Retina (tissue), 1 donor: ENCODE data around the gene CELA2B.
"Not testable (repeated sequence)": the region's sequence is repeated elsewhere in the genome, so short reads cannot be mapped to it uniquely, and the experiment has no call there.

ENCODE experiments used
- DNase-seq: peaks from one replicate; pipeline ENCODE4 v3.0.0-alpha.2; 2016

The CELA2B gene

DNA sequence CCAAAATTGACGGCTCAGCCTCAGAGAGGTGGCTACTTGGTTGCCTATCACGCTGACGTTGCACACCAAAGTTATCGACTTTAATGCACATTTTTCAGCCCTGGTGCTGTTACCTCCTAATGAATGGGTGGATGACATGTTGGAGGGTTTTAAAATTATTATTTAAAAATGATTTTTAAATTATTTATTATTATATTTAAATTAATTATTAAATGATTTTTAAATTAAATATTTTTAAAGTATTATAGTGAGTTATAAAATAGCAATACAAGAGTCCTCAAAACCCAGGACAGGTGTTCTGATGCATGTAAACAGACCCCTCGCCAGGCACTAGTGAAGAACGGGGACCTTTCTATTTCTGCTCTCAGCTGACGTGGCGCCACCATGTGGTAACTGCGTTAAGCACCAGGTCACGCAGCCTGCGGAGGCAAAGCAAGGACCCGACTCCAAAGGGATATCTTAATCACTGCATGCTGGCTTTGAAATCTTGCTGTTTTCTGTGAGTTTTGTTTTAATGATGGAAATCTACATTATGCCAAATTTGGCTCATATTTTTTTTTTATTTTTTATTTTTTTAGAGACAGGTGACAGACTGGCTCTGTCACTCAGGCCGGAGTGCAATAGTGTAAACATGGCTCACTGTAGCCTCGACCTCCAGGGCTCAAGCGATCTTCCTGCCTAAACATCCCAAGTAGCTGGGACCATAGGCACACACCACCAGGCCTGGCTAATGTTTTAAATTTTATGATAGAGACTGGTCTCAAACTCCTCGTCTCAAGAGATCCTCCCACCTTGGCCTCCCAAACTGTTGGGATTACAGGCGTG lies 25.5 kb downstream of the CELA2B start:
- DNase-seq, result peak; percentile 63

DNA sequence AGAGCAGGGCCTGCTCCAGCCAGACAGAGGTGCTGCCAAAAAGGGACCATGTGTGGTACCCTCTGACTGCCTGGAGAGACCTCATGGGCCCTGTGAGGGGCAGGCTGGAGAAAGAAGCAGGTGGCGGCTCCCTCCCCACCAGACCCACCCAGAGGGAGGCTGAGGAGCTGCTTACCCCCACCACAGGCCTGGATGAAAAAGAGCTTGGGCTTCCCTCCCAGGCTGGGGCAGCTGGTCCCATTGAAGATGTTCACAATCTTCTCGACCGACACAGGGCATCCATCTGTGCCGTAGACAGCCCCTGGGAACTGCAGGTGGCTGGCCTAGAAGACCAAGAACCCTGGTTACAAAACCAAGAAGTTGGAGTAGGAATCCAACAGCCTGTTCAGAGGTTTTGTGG lies 28.5 kb downstream of the CELA2B start:
- no peak for DNase-seq

DNA sequence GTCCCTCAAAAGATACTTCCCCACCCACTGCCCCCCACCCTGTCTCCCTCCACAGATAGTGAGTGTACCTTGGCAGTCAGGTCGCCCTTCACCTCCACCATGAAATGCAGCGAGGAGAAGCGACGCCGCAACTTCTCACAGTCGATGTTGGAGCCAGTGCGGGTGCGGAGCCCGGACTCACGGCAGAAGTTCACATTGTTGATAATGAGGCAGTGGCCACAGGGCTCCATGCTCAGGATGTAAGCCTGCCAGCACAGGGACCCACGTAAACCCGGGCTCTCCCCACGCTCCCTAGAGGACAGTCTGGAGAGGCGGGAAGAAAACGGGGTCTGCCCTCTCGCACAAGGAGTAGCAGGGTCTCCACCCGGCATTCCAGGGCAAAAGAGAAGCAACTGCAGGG lies 30.9 kb downstream of the CELA2B start:
- DNase-seq, result no peak

DNA sequence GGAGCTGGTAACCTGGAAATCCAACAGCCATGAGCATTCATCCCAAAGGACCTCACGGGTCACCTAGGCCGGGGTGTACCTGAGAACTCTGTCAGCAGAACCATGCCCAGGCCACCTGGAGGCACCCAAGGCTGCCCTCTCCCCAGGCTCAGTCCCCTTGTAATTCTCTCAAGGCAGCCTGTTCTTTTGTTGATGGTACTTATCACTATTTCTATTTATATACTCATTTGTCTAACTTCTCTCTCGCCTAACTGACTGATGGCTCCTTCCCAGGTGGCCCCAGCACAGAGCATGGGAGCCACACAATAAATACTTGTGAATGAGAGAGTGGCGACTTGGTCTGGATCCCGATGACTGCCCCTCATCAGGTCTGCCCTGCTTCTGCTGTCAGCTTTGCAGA lies 31.4 kb downstream of the CELA2B start:
- no peak for DNase-seq

DNA sequence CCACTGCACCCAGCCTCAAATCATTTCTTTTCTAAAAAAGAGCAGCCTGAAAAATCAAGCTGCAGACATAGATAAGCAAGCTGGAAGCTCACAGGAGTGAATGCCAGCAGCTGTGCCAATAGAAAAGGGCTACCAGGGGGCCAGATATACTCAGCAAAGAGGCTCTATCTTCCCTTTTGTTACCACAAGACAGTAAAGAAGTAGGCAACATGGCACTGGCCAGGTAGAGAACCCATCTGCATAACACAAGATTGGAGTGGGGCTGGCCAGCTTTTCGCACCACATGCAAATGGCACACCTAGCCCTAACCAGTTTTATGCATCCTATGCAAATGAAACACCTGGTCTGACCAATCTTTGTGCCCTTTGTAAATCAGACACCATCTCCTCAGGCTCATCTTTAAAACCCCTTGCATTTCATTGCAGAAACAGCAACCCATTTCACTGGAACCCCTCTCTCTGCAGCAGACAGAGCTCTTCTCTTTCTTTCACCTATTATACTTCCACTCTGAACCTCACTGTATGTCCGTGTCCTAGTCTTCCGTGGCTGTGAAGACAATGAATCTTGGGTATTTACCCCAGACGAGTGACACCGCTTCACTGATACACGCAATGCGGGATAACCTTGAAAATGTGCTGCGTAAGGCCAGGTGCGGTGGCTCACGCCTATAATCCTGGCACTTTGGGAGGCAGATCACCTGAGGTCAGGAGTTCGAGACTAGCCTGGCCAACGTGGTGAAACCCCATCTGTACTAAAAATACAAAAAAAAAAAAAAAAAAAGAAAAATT lies 33.0 kb downstream of the CELA2B start:
- DNase-seq, result no peak

DNA sequence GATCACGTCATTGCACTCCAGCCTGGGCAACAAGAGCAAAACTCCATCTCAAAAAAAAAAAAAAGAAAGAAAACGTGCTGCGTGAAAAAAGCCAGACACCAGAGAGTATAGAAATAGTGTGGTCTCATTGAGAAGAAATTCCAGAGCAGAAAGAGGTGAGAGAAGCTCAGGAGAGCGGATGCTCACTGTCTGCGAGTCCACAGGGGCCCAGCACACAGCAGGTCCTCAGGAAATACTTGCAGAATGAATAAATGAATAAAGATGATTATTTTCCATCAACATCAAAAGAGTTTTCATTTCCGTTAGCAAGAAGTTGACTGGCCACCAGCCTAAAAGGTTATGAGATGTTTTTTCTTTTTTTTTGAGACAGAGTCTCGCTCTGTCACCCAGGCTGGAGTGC lies 33.7 kb downstream of the CELA2B start:
- no peak for DNase-seq

DNA sequence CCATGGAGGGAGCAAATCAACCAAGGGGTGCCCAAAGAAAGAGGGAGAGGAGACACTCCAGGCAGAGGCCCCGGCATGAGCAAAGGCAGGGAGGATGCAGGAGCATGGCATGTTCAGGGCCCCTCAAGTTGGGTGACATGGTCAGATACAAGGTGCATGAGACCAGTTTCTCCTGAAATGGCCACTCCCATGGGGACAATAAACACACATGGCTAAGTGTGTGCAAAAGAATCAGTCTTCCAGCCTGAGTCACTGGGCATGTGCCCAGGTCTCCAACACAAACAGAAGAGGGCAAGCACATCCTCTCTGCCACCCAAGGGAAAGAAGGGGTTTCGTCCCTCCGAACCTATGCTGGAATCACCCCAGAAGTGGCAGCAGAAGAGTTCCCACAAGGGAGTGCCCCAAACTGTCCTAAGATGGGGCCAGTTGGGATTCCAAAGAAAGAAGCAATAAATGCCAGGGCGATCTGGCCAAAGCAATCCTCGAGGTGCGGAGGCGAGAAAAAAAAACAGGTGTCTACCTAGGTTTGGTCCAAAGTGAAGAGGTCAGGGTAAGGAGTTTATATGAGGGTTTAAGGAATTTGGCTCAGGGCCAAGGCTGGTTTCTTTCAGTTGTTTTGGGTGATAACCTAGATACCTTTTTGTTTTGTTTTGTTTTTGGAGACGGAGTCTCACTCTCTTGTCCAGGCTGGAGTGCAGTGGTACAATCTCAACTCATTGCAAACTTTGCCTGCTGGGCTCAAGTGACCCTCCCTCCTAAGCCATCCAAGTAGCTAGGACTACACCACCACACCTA lies 34.9 kb downstream of the CELA2B start:
- no peak for DNase-seq

DNA sequence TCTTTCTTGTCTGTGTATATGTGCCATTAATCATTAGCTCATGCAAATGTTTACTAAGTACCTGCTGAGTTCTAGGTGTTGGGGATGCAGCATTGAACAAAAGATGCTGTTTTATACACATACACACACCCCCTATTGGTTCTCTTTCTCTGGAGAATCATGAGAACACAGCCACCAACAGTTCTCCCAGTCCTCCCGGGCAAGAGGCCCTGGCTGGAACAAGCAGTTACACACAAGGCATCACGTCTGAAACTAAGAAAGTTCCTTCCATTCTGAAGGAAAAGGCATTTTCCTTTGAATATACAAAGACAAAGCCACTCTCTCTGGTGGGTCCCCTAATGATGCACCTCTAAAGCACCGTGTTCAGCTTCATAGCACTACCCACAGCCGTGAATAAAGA lies 37.3 kb downstream of the CELA2B start:
- no peak for DNase-seq

DNA sequence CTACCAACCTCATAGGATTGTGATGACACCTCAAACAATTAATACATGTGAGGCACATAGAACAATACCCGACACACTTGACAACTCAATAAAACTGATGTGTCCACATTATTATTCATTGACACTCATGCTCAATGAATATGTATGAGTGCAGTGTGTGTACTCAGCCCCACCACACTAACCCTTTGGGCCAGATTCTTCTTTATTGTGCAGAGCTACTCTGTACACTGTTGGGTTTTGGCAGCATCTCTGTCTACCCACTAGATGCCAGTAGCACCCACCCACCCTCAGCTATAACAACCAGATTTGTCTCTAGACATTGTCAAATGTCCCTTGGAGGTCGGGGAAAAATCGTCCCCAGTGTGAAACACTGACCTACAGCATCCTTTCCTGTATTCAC lies 38.0 kb downstream of the CELA2B start:
- no peak for DNase-seq

DNA sequence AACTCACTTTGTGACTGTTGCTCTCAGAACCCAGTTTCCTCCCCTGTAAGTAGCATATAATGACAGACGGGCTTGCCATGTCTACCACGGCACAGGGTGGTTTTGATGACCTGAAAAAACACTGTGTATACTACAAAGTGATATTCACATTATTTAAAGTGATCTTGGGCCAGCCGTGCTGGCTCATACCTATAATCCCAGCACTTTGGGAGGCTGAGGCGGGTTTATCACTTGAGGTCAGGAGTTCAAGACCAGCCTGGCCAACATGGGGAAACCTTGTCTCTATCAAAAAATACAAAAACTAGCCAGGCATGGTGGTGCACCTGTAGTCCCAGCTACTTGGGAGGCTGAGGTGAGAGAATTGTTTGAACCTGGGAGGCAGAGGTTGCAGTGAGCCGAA lies 38.7 kb downstream of the CELA2B start:
- DNase-seq, result not testable (repeated sequence)

DNA sequence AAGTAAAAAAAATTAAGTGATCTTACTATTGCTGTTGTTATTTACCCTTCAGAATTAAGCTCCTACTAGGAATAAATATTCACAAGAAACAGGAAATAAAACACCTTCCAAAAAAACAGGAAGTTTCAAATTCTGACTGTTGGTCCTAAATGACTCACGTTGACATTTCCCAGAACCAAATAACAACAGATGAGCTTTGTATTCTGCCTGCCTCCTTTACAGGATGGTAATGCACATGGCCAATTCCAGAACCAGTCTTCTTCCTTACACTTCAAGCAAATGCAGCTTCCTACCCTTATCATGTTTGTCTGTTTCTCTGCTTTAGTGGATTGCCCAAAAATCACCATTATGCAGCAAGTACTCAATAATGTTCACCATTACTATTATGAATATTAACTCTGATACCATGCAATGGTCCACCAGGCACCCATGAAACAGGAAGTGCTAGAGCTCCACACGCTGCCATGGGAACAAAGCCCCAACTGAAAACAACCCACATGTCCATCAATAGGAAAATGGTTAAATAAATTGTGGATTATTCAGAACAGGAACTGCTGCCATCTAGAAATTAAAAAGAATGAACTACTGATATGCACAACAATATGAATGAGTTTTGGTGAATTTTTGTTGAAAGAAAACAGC lies 39.2 kb downstream of the CELA2B start:
- DNase-seq, result no peak

DNA sequence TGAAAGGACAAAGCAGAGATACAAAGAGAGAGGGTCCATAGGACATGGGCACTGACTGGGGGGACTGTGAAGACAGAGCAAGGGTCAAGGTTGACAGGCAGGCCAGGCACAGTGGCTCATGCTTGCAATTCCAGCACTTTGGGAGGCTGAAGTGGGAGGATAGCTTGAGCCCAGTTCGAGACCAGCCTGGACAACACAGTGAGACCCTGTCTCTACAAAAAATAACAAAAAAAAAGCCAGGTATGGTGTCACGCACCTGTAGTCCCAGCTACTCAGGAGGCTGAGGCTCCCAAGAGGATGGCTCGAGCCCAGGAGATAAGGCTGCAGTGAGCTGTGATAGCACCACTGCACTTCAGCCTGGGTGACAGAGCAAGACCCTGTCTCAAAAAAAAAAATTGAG lies 43.7 kb downstream of the CELA2B start:
- no peak for DNase-seq

DNA sequence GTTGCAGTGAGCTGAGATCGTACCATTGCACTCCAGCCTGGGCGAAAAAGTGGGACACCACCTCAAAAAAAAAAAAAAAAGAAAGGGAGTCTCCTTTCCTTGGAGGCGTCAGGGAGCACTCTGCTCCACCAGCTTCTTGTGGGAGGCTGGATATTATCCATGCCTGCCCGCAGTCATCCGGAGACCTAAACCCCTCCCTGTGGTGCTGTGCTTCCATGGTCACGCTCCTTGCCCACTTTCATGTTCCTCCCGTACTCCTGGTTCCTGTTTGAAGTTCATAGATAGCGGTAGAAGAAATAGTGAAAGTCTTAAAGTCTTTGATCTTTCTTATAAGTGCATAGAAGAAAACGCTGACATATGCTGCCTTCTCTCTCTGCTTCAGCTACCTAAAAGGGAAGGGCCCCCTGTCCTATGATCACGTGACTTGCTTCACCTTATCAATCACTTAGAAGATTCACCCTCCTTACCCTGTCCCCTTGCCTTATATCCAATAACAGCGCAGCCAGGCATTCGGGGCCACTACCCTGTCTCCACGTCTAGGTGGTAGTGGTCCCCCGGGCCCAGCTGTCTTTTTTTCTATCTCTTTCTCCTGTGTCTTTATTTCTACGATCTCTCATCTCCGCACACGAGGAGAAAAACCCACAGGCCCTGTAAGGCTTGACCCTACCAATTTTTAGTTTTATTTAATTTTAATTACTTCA lies 45.5 kb downstream of the CELA2B start:
- DNase-seq, result not testable (repeated sequence)

DNA sequence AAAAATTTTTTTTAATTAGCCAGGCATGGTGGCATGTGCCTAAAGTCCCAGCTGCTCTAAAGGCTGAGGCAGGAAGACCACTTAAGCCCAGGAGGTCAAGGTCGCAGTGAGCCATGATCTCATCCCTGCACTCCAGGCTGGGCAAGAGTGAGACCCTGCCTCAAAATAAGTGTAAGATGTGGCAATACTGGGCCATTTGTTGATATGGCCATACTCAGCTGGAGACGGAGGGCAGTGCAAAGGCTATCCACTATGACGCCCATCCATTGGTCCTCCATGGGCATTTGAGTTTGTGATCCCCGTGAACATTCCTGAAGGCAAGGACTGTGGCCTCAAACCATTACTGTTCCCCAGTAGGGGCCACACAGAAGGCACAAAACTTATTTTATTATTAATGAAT lies 46.6 kb downstream of the CELA2B start:
- DNase-seq, result no peak

DNA sequence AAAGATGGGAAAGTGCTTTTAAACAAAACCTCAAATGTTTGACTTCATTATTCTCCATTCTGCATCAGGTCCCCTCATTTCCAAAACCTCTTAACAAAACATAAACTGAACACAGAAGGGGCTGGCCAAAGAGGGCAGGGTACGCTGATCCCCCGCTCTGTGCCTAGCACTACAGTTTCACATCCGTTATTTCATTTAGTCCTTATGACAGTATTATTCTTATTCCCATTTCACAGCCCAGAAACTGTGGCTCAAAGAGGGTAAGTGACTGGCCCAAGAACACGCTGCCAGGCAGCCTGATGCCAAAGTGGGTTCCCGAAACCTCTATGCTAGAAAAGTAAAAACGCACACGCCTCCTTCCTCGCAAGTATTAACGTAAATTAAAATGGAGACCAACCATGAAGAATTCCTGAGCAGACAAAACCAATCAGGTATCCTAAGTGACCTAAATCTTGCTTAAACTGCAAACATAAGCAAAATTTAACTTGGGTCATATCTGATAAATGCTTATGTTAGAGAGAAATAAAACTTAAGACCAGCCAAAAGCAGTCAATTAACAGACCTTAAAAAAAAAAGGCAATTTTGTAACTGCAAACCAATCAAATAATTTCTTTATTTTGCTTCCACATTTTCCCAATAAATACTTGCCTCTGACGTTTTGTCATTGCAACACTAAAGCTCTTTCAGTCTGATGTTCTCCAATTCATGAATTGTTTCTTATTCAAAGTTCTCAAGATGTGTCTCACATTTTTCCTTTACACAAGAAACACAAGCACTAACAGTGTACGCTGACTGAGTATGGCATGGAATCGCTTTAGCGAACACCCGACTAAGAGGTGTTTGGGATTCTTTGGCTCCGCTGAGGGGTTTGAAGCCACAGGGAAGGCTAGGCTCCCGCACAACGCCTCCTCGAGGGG lies 47.5 kb downstream of the CELA2B start:
- peak; percentile 25 for DNase-seq

DNA sequence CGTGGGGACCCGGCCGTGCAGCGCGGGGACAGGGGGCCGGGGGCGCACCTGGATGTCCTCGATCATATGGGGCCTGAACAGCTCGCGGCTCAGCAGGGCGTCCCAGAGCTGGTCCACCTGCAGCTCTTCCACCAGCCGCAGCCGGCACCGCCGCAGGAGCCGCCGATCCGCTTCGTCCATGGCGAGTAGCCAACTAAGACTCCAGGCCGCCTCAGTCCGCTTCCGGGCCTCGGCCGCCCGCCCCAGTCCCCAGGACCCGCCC lies 48.0 kb downstream of the CELA2B start, which contains the start of gene CASP9:
Gene CASP9 (minus strand): TSS at position 195 of the 262 bp plus-strand sequence. CDS start 15 bp downstream, at position 180.
- DNase-seq, result peak; percentile 69

DNA sequence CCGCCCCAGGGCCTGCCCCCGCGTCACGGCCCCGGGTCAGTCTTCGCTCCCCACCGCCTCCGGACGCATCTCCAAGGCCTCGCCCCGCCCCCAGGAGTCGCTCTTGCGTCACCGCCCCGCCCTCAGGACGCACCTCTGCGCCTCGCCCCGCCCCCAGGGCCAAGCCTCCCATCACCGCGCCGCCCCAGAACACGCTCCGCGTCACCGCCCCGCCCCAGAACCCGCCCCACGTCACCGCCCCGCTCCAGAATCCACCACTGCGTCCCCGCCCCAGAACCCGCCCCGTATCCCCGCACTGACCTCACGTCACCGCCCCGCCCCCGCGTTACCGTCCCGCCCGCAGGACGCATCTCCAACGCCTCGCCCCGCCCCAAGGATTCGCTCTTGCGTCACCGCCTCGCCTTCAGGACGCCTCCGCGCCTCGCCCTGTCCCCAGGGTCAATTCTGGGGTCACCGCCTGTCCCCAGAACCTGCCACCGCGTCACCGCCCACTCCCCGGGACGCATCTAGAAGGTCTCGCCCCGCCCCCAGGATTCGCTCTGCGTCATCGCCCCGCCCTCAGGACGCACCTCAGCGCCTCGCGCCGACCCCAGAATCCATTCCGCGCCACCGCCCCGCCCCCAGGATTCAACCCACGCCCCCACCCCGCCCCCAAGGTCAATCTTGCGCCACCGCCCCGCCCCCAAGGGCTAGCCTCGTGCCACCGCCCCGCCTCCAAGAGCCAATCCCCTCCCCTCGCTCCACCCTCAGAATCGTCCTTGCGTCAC lies 48.6 kb downstream of the CELA2B start:
- DNase-seq, result peak; percentile 96

DNA sequence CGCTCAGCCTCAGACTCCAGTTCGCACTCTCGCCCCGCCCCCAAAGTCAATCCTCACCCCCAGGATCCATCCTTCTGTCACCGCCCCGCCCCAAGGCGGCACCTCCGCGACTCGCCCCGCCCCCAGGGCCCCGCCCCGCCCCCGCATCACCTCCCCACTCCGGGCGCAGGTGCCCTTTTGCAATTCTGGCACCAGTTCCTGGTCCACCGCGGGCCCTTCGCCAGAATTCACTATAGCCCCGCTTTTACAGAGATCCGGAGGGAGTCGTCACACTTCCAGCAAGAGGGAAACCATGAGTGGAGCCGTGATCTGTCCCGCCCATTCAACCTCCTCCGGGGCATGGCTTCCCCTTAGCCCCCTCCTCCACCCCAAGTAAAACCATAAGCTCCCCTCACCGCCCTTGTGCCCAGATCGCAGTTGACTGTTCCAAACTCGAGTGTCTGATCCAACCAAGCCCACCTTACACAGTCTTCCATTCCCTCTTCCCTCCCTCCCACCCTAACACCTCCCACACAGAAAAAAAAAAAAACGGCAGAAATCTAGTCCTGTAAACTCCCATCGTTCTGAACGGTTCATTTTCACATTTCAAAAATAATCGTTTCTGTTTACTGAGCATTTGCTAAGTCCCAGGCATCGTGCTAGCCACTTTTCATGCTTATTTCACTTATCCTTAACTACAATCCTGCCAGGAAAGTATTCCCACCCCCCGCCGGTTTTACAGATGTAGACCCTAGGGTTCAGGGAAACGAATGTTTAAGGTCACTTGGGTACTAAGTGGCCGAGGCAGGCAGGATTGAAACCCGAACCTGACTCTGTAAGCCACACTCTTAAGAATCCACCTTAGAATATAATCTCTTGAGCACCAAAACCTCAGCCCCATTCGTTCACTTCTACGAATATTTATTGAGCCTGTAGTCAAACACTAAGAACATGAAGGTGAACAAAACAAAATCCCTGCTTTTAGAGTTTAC lies 49.4 kb downstream of the CELA2B start:
- peak; percentile 59 for DNase-seq

DNA sequence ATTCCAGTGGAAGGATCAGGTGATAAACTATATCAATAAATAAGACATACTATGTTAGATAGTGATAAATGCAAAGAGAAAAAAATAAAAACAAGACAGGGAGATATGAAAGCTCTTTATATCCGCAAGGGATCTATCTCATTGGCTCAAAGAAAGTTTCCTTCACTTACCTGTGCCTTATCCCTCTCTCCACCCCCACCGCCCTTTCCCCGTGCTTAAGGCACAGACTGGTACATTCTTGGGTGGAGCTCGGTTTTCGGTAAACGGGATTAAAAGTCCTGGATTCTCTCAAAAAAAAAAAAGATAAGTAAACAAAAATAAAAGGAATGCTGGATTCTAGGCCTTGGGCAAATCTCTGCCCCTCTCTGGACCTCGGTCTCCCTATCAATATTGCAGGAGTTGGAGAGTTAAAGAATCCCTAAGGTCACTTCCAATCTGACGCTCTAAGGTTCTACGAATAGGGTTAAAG lies 50.2 kb downstream of the CELA2B start:
- no peak for DNase-seq
